GM18861 (cell line): Measurements from ENCODE around the gene NFE2L2.
A peak's percentile ranks its signal among the peaks of the same experiment; 100 is the strongest.
"Not testable (repeated sequence)": the region's sequence is repeated elsewhere in the genome, so short reads cannot be mapped to it uniquely, and the experiment has no call there.

Source experiments
- ATAC-seq: cut with Tn5 transposase; IDR thresholded peaks from one replicate; pipeline ENCODE4 v1.9.1; 2021; ENCODE audit not compliant: unreplicated experiment

The NFE2L2 gene

GRCh38 chr2:177281400-177282180, 17.1 kb upstream of the NFE2L2 start:
- ATAC-seq: peak; percentile 37

- ATAC-seq: no peak
Measured at GRCh38 chr2:177279847-177280246, 15.3 kb upstream of the NFE2L2 start.

- ATAC-seq: no peak
Measured at GRCh38 chr2:177275743-177276055, 11.2 kb upstream of the NFE2L2 start.

- no peak for ATAC-seq
Measured at GRCh38 chr2:177275040-177275742, 10.7 kb upstream of the NFE2L2 start.

GRCh38 chr2:177273408-177273807, 8.9 kb upstream of the NFE2L2 start:
- no peak for ATAC-seq

GRCh38 chr2:177272765-177273164, 8.2 kb upstream of the NFE2L2 start:
- ATAC-seq: no peak

- ATAC-seq: no peak
Measured at GRCh38 chr2:177271981-177272666, 7.6 kb upstream of the NFE2L2 start.

- no peak for ATAC-seq
Measured at GRCh38 chr2:177270531-177270930, 6.0 kb upstream of the NFE2L2 start.

- no peak for ATAC-seq
Measured at GRCh38 chr2:177268901-177269300, 4.4 kb upstream of the NFE2L2 start.

- ATAC-seq: no peak
Measured at GRCh38 chr2:177268187-177268871, 3.8 kb upstream of the NFE2L2 start.

GRCh38 chr2:177266955-177267354, 2.4 kb upstream of the NFE2L2 start:
- not testable (repeated sequence) for ATAC-seq

- ATAC-seq: peak; percentile 16
Measured at GRCh38 chr2:177265824-177266817, 1.6 kb upstream of the NFE2L2 start.

GRCh38 chr2:177264209-177264692, 276 bp downstream of the NFE2L2 start:
- ATAC-seq: peak; percentile 5

- peak; percentile 41 for ATAC-seq
Measured at GRCh38 chr2:177263451-177264208, 897 bp downstream of the NFE2L2 start.

GRCh38 chr2:177262958-177263450, 1.5 kb downstream of the NFE2L2 start:
- ATAC-seq: no peak

GRCh38 chr2:177262092-177262491, 2.4 kb downstream of the NFE2L2 start:
- ATAC-seq: no peak

- no peak for ATAC-seq
Measured at GRCh38 chr2:177261116-177262060, 3.1 kb downstream of the NFE2L2 start.

GRCh38 chr2:177260379-177260778, 4.1 kb downstream of the NFE2L2 start:
- no peak for ATAC-seq
